Measurements from ENCODE around the gene CPSF7.
"Not testable (repeated sequence)": the region's sequence is repeated elsewhere in the genome, so short reads cannot be mapped to it uniquely, and the experiment has no call there.

CPSF7 gene

DNA sequence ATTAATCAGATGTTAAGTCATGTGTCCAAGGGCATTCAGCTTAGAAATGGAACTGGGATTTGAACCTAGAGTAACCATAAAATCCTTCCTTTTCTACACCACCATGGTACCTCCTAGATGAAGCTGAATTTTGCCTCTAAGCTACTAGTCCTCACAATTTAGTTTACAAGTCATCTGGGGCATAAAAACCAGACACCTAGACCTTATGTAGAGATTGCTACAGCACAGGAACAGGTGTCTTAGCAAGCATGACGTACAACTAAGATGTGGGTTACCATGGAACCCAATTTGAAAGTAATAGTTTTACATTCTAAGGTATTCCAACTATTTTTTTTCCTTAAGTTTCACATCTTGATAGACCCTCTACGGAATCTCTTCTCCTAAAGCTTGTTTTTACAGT, 28.2 kb downstream of the CPSF7 start:
- DNase-seq (ENCODE audit: low read depth): no peak
- no peak overlapping the region for H3K4me3 ChIP-seq (ENCODE audit: low read depth, low read length)

DNA sequence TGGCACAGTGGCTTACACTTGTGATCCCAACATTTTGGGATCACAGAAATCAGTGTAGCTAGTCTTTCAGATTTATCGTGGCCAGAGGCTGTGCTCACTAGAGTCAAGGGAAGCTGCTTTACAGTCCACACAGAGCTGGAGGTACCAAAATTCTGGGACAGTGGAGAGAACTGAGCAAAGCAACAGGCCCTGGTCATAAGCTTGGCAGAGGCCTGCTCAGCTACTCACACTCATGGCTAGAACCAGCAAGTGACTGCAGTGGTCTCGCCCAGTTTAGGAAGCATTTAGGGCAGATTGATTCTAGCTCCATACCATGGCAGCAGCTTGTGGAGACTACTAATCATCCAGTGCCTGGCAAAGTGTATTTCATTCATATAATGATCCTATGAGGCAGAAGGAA, 28.6 kb downstream of the CPSF7 start:
- no peak overlapping the region for H3K4me3 ChIP-seq (ENCODE audit: low read depth, low read length)
- no peak for DNase-seq (ENCODE audit: low read depth)

DNA sequence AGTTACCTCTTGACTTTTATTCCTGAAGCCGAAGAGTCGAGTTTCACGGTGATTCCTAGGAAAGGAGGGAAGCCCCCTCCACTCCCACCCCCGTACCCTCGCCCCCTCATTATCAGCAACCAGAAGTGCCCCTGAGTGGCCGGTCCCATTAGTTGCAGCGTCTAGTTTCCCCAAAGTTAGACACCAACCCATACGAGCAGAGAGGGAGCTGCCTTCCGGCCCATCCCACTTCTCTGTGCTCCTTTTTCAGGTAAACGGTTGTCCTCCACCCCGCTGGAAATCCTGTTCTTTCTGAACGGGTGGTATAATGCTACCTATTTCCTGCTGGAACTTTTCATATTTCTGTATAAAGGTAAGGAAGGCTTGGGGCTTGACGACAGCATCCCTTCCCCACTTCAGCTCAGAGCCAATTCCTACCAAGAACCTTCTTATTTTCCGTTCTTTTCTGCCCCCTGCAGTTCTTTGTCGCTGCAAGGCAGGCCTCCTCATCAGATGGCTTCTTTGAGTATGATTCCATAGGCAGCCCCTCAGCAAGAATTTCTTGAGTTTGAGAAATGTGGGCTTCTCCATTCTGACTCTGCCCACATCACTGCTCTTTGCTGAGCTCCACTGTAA, 36.7 kb downstream of the CPSF7 start:
- H3K4me3 ChIP-seq (ENCODE audit: low read depth, low read length): peak overlapping the region; percentile 59
- DNase-seq (ENCODE audit: low read depth): no peak

DNA sequence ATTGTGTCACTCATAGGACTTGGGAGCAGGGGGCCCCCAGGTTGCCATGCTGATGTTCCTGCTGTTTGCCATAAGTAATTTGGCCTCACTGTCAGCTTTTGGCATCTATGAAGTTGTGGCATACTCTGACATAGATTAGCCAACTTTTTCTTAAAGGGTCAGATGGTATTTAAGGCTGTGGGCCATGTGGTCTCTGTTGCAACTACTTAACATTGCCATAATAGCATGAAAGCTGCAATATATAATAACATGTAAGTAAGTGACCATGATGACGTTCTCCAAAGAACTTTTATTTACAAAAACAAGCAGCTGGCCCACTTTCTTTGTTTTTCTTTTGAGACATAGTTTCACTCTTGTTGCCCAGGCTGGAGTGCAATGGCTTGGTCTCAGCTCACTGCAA, 39.6 kb downstream of the CPSF7 start:
- DNase-seq (ENCODE audit: low read depth): no peak

DNA sequence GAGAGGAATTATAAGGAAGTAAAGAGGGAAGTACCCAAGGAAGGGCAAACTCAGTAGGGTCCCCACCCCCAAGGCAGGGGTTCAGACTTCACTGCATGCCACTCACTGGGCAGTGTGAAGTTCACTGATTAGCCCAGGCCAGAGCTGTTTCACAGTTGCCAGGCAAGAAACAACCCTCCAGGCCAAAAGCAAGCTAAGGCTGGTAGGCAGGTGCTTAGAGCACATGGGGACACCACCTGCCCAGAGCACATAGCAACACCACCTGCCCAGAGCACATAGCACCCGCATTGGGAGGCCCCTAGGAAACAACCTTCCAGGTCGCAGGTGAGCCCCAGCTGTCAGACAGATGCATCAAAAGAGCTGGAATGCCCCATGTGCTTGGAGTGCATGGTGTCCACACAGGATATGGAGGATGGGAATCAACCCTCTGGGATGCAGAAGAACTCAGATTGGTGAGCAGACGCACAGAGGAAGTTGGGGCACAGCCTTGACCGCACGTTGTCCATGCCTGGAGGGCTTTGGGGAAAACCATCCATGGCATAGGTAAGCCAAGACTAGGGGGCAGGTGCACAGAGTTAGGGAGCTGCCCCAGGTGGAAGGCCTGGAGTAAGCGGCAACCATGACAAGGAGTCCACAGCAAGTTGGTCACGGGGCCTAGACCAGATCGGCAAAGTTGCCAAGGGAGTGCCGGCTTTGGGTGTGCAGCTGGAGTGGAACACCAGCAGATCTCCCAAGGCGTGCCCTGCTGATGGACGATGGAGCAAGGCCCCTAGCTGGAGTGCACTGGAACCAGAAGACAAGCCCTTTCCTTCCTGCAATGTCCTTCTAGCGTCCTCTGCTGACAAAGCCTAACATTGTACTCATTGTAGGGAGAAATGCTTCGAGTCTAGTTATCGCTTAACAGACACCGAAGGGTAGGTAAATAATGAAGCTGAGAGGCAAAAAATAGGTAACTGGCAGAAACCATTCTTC, 45.2 kb downstream of the CPSF7 start:
- no peak overlapping the region for H3K4me3 ChIP-seq (ENCODE audit: low read depth, low read length)

More for the DNA sequence above, 39.6 kb downstream of the CPSF7 start:
- H3K4me3 ChIP-seq (ENCODE audit: low read depth, low read length): no peak overlapping the region

DNA sequence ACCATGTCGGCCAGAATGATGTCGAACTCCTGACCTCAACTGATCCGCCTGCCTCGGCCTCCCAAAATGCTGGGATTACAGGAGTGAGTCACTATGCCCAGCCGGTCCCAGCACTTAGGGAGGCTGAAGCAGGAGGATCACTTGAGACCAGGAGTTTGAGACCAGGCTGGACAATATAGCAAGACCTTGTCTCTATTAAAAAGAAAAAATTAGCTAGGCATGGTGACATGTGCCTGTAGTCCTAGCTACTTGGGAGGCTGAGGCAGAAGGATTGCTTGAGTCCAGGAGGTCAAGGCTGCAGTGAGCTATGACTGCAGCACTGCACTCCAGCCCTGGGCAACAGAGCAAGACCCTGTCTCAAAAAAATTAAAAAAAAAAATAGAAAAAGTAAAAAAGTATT, 45.9 kb downstream of the CPSF7 start:
- DNase-seq (ENCODE audit: low read depth); H3K4me3 ChIP-seq (ENCODE audit: low read depth, low read length): not testable (repeated sequence)

More for the DNA sequence above, 45.2 kb downstream of the CPSF7 start:
- DNase-seq (ENCODE audit: low read depth): no peak

DNA sequence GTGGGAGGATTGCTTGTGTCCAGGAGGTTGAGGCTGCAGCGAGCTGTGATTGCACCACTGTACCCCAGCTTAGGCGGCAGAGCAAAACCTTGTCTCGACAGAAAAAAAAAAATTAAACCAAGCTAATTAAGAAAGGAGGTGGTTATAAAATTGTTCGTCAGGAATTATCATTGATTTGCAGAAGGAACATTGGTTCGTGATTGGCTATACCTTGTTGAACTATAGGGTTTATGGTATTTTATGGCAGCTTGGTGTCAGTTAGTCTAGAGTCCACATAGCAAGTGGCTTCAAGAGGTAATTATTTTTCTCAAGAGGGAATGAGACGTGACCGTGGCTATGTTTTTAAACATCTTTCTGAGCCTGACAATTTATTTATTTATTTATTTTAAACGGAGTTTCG, 48.9 kb downstream of the CPSF7 start:
- H3K4me3 ChIP-seq (ENCODE audit: low read depth, low read length): no peak overlapping the region
- no peak for DNase-seq (ENCODE audit: low read depth)

DNA sequence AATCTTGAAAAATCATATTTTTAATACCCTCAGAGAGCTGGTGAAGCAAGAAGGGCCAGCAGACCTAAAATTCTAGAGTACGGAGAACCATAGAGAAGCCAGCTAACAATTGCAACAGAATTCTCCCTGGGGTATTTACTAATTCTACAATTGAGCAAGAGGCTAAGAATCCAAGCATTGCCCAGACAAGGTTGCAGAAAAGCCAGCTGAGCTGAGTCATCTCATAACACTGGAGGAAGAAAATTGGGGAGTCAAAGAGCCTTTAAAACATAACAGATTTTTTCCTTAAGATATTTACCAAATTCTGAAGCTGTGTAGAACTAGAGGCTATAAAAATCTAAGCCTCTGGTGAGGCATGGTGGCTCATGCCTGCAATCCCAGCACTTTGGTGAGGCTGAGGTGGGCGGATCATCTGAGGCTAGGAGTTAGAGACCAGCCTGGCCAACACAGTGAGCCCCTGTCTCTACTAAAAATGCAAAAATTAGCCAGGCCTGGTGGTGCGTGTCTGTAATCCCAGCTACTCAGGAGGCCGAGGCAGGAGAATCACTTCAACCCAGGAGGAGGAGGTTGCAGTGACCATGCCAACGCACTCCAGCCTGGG, 51.0 kb downstream of the CPSF7 start:
- no peak overlapping the region for H3K4me3 ChIP-seq (ENCODE audit: low read depth, low read length)
- peak; percentile 96 for DNase-seq (ENCODE audit: low read depth)

DNA sequence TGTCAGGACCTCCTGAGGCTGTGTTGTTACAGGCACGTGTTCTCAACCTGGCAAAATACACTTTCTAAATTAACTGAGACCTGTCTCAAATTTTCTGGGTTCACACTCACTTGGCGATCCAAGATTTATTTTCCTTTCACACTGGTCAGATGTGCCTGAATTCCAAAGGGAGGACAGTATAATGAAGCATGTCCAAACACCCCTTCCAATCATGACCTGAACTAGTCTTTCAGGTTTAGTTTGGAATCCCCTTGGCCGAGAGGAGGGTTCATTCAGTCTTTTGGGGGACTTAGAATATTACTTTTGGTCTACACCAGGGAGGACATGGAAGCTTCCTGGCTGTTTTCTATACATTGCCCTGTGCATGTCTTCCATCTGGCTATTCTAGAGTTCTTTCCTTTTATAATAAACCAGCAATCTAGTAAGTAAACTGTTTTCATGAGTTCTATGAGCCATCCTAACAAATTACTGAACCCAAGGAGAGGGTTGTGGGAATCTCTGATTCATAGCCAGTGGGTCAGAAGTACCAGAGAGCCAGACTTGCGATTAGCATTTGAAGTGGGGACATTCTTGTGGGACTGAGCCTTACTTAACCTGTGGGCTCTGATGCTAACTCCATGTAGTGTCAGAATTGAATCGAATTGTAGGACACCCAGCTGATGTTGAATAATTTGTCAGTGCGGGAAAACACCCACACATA, 52.2 kb downstream of the CPSF7 start:
- no peak for DNase-seq (ENCODE audit: low read depth)
- no peak overlapping the region for H3K4me3 ChIP-seq (ENCODE audit: low read depth, low read length)

DNA sequence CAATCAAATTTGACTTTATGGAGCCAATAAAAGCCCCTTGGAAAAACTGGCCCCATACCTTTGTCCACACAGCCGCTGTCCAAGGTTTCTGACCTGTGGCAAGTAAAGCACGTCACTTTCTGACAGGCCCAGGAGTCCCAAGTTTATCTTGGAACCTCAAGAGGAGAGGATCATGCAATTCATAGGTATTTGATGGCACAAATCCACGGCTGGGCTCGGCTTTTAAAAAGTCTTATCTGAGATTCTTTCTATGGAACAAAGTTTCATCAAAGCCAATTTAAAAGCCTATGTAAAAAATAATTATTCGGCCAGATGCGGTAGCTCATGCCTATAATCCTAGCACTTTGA, 54.0 kb downstream of the CPSF7 start:
- DNase-seq (ENCODE audit: low read depth): no peak

DNA sequence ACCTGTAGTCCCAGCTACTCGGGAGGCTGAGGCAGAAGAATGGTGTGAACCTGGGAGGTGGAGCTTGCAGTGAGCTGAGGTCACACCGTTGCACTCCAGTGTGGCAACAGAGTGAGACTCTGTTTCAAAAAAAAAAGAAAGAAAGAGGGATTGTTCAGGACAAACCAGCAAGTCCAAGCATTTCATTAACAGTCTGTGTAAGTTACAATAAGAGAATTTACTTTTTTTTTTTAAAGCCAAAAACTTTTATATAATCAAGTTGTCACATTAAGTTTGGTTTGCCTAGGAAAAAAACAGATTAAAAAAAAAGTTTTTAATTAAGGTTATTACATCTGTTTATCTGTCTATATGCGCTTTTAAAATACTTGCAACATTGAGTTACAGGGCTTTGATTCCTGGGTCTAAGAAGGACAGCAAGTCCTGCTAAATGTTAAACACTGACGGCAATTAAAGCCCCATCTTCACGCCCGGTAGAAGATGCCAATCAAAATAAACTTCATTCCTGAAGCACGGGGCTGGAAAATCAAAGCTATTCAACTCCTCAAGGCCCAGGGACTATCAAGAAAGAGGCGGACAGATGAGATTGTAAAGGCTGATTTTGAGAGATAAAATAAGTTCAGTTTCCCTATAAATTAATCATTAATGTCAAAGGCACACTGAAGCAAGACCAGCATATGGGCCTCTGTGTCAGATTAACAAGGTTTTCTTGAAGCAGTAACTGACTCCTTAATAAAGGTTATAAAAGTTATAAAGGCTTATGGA, 56.9 kb downstream of the CPSF7 start:
- DNase-seq (ENCODE audit: low read depth): no peak
- H3K4me3 ChIP-seq (ENCODE audit: low read depth, low read length): no peak overlapping the region

More for the DNA sequence above, 54.0 kb downstream of the CPSF7 start:
- no peak overlapping the region for H3K4me3 ChIP-seq (ENCODE audit: low read depth, low read length)

DNA sequence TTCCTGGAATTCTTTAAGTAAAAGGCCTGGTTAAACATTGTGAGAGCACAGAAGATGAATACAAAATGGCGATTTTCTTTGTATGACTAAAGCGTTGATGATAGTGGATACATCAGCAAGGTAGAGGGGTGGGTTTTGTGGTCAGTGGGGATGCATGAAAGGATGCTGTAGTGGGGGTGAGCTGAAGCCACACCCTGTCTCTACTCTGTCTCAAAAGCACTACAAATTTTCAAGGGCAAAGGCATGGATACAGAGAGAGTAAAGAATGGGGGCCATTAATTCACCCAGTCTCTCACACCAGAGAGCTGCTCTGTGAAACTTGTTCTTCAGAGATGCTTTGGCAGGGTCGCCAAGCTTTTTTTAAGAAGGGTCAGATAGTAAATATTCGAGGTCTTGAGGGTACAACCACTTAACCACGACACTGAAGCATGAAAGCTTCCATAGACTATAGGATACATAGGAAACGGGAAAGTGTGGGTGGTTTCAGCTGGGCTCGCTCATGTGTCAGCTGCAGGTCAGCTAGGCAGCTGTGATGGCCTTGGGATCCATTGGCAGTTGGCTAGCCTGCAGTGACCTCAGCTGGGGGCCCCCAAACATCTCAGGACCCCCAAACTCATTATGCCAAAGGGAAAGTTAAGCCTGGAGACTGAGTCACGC, 59.3 kb downstream of the CPSF7 start:
- H3K4me3 ChIP-seq (ENCODE audit: low read depth, low read length): no peak overlapping the region
- DNase-seq (ENCODE audit: low read depth): no peak

DNA sequence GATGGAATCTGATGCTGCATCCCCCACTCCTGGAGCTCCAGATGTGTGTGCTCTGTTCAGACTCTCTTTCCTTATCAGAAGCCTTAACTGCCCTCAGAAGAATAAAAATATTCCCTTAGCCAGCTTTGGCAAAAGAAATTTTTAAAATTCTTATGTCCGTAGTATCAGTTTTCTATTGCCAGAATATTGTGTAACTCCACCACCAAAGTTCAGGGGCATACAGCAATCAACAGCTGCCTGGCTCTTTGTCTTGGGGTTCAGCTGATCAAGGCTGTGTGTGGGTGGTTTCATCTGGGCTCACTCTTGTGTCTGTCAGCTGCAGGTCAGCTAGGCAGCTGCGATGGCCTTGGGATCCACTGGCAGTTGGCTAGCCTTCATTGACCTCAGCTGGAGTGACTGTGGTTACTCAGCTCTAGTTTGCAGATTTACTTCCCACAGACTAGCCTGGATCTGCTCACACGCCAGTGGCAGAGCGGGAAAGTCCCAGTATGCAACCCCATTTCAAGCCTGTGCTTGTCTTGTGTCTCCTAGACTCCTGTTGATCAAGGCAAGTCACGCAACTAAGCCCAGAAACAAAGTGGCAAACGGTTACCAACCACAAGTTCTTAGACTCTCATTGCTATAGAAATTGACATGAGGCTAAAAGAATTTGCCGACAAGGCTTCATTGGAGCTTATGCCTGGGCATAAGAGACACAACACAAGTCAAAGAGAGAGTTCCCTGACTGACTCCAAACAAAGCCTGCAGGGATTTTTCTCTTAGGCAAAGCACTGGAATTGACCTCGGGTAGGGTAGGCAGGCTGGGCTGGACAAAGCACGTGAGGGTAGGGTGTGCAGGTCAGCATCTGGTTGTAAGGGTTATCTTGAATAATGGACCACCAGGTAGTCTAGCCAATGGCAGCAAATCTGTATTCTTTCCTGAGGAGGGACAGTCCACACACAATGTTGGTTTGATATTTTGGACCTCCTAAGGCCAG, 60.1 kb downstream of the CPSF7 start:
- DNase-seq (ENCODE audit: low read depth): peak; percentile 84
- H3K4me3 ChIP-seq (ENCODE audit: low read depth, low read length): no peak overlapping the region

DNA sequence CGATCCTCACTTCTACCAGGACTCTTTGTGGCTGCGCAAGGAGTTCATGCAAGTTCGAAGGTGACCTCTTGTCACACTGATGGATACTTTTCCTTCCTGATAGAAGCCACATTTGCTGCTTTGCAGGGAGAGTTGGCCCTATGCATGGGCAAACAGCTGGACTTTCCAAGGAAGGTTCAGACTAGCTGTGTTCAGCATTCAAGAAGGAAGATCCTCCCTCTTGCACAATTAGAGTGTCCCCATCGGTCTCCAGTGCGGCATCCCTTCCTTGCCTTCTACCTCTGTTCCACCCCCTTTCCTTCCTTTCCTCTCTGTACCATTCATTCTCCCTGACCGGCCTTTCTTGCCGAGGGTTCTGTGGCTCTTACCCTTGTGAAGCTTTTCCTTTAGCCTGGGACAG, 61.1 kb downstream of the CPSF7 start:
- no peak for DNase-seq (ENCODE audit: low read depth)
- no peak overlapping the region for H3K4me3 ChIP-seq (ENCODE audit: low read depth, low read length)

DNA sequence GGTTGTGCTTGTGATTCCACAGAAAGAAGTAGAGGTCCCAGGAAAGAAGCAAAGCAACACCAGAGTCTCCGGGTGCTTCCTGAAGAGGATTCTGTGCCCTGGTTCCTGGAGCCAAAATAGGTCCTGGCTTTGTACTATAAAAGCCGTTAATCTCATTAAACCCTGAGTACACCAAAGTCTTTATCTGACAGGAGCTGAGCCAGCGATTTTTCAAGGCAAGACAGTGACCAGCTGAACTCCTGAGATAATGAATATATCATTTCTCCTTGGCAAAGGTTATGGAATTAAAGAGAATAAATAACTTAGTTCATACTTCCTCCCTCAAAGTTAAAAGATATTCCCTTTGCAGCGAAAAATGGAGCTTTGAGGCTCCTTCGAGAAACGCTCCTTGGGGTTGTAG, 62.4 kb downstream of the CPSF7 start:
- DNase-seq (ENCODE audit: low read depth): no peak
- H3K4me3 ChIP-seq (ENCODE audit: low read depth, low read length): no peak overlapping the region

DNA sequence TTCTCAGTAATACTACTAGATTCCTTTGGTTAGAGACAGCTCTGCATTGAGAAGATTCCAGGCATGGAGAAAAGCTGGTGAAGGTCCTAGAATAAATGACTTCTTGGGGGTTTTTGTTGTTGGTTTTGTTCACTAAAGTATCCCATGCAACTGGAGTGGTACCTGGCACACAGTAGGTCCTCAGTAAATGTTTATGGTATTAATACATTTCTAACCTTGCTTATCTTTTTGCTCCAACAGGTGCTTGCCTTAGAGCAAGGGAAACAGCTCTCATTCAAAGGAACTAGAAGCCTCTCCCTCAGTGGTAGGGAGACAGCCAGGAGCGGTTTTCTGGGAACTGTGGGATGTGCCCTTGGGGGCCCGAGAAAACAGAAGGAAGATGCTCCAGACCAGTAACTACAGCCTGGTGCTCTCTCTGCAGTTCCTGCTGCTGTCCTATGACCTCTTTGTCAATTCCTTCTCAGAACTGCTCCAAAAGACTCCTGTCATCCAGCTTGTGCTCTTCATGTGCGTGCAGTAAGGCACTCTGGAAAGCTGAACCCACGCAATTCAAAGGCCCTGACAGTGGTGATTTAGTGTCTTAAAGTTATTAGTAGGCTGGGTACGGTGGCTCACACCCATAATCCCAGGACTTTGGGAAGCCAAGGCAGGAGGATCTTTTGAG, 65.6 kb downstream of the CPSF7 start:
- DNase-seq (ENCODE audit: low read depth): no peak

DNA sequence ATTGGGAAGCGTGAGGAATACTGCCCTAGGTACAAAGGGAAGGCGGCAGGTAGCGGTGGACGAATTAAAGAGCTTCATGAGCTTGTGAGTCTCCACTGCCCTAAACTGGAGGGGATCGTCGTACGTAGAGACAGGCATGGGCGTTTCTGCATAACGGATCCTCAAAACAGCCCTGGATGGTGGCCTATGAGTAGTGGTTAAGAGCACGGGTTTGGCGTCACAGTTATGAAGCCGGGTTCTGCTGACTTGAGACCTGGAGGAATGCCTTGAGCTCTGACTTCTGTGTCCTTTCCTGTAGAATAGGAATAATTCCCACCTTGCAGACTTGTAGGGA, 67.3 kb downstream of the CPSF7 start:
- H3K4me3 ChIP-seq (ENCODE audit: low read depth, low read length): peak overlapping the region; percentile 82

More for the DNA sequence above, 65.6 kb downstream of the CPSF7 start:
- no peak overlapping the region for H3K4me3 ChIP-seq (ENCODE audit: low read depth, low read length)

More for the DNA sequence above, 67.3 kb downstream of the CPSF7 start:
- no peak for DNase-seq (ENCODE audit: low read depth)

Measured in skeletal muscle cell (primary cell).